ENCODE results near the gene NMNAT2. TPM values are rescaled to one million over a fixed set of nuclear protein-coding genes. Genes with fewer than 3 reads are reported as not detected.

The NMNAT2 gene
- 0.35 to 0.71 TPM (median 0.51 TPM) in 5 replicates for total RNA-seq (2022; extraction: Qiagen RNA extraction)

DNA sequence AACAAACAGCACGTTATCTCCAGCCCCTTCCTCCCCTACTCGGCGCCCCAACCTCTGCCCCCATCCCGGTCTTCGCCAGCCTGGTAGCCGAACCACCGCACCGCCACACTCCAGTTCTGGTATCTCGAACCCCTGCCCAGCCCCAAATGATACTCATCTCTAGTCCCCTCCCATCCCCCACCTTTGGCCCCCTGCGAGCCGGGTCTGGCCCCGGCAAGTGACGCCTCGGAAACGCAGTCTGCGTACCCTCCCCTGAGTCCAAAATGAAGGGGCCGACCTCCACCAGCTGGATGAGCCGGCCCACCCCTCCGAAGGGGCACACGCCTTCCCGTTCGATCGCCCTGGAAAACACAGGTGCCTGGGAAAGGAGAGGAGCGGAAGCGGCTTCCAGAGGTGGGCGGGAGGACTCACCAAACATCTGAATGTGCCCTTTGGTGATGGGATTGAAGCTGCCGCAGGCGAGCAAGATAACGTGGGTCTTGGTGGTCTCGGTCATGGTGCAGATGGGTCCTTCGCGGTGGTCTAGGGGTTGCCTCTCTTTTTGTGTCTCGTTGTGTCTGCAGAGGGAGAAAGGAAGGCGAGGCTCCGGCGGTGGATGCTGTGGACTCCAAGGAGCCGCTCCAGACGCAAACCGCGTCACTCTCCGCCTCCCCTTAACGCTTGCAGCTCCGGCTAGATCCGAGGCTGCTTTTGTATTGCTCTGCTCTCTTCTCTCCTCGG is at the start of gene NMNAT2:
NMNAT2 (minus strand) TSS at position 609 of the 720 bp plus-strand sequence; CDS start at position 496, 113 bp downstream.

Other genes with a start within 250 kb of the NMNAT2 start
- gene LAMC2, start 232.1 kb downstream of the NMNAT2 start, total RNA-seq (2022; extraction: Qiagen RNA extraction): 17.5 to 25.9 TPM (median 19.8 TPM) in 5 replicates
- gene SMG7, start 54.1 kb upstream of the NMNAT2 start, total RNA-seq (2022; extraction: Qiagen RNA extraction): 29.4 to 39.8 TPM (median 34.5 TPM) in 5 replicates
- gene NCF2, start 172.1 kb upstream of the NMNAT2 start, total RNA-seq (2022; extraction: Qiagen RNA extraction): 0.68 to 3.3 TPM (median 1.3 TPM) in 5 replicates
- 146 to 219 TPM (median 172 TPM) in 5 replicates for gene ARPC5, start 217.4 kb upstream of the NMNAT2 start, total RNA-seq (2022; extraction: Qiagen RNA extraction)
- gene APOBEC4, start 234.9 kb upstream of the NMNAT2 start, total RNA-seq (2022; extraction: Qiagen RNA extraction): not detected in 5 replicates

Data from A549 treated with Hydrocortisone at 1 μM for 4 hours (cell line).